ENCODE results near the gene APEX1. TPM values are rescaled to one million over a fixed set of nuclear protein-coding genes. Genes with fewer than 3 reads are reported as not detected.

APEX1 gene
- total and polyA plus RNA-seq, 2 of the 8 experiments (the other 6 are each of a cell fraction or from before 2014, with no cell fraction given) = 384 to 700 TPM

DNA sequence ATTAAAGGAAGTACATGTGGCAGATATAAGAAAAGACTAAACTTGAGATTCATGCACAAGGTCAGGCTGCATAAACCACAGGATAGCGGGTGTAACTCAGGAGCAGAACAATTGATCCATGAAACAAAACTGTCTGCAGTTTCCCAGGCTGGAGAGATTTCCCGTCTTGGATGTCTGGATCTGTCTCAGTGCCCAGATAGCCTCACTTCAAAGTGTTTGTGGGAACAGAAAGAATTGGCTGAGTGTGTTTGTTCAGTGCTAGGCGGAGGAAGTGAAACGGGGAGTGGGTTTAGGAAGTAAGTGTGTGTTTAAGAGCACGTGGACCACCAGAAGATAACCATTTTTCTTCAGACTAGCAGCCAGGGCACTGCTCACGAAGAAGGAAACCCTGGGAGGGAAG lies 48.9 kb downstream of the APEX1 start:
- POLR2A ChIA-PET (ENCODE audit: partially characterized antibody) = no interaction called here
- H3K4me2 ChIP-seq (ENCODE audit: insufficient read depth in 1 of 2, low read depth in 2 of 2, low read length in 2 of 2) = no peak overlapping the region
- H2AFZ ChIP-seq (ENCODE audit: low read length) = peak overlapping the region; percentile 58; the same call in 1 of the 2 replicates
- H4K91ac ChIP-seq (replicated peaks; ENCODE audit: insufficient read length, low read length) = no peak overlapping the region
- H4K8ac ChIP-seq (ENCODE audit: extremely low read depth, insufficient read depth, low read length) = no peak overlapping the region
- H3K27ac ChIP-seq (ENCODE audit: low read depth, low read length) = no peak overlapping the region
- H3K27me3 ChIP-seq (replicated peaks in 1 of 4; ENCODE audit: control insufficient read depth in 3 of 4, extremely low read depth in 1 of 4, insufficient read depth in 3 of 4, low read length in 3 of 4) = no peaks in the 10 kb centered on the region
- H3K4me1 ChIP-seq (replicated peaks in 1 of 4; ENCODE audit: control insufficient read depth in 3 of 4, insufficient read depth in 4 of 4, low read length in 3 of 4) = peaks cover 0 to 5% (median 2%) of the 10 kb centered on the region in 4 experiments; a peak in 4 of 7 replicates
- H3K4me3 ChIP-seq (ENCODE audit: extremely low read depth in 1 of 4, insufficient read depth in 2 of 4, low read depth in 3 of 4, low read length in 4 of 4) = no peak overlapping the region
- H3K9me3 ChIP-seq (ENCODE audit: insufficient read depth in 2 of 2, low read depth in 1 of 2, low read length in 1 of 2) = peaks cover 0 to 3% of the 10 kb centered on the region in 2 experiments; a peak in 3 of 4 replicates
- no peak overlapping the region for H2BK5ac ChIP-seq (ENCODE audit: low read depth, low read length)
- H3K14ac ChIP-seq (ENCODE audit: insufficient read length) = no peak overlapping the region
- H2BK20ac ChIP-seq (ENCODE audit: low read length) = no peak overlapping the region
- no peak overlapping the region for H4K5ac ChIP-seq (ENCODE audit: insufficient read length, low read depth, low read length)
- FAIRE-seq (no peak), DNase-seq (ENCODE audit: low read depth in 1 of 2, low spot score in 2 of 2) (no peak)
- no peaks in the 10 kb centered on the region; the same call in 1 of the 2 replicates for H3K23me2 ChIP-seq (ENCODE audit: low read depth, low read length)
- H3K23ac ChIP-seq (ENCODE audit: insufficient read length) = no peak overlapping the region
- H2AK5ac ChIP-seq (ENCODE audit: low read depth, low read length) = no peak overlapping the region
- 95% methylated on average over 6 of the region's 6 CpGs; no CpG with 5 or more reads in 1 of the 2 experiments for WGBS, 2 experiments (ENCODE audit: extremely low coverage in 1 of 2, insufficient coverage in 1 of 2, insufficient read length in 1 of 2, insufficient replicate concordance in 2 of 2, low coverage in 1 of 2, low lambda C conversion rate in 2 of 2, missing lambda C conversion rate in 1 of 2)
- CTCF ChIA-PET (ENCODE audit: partially characterized antibody) = no interaction called here
- H3K56ac ChIP-seq (replicated peaks; ENCODE audit: insufficient read length, low read depth, low read length) = no peak overlapping the region
- no peaks in the 10 kb centered on the region for H3K79me2 ChIP-seq (ENCODE audit: control insufficient read depth in 1 of 2, insufficient read depth in 2 of 2, low read length in 2 of 2)
- H3K9ac ChIP-seq (replicated peaks in 1 of 4; ENCODE audit: extremely low read depth in 1 of 4, low read depth in 3 of 4, low read length in 3 of 4) = no peak overlapping the region
- H2BK15ac ChIP-seq (ENCODE audit: low read length) = no peak overlapping the region
- no peak overlapping the region for H3K18ac ChIP-seq (ENCODE audit: extremely low read depth, low read length)
- H3K79me1 ChIP-seq (ENCODE audit: low read depth, low read length) = no peaks in the 10 kb centered on the region
- H2BK120ac ChIP-seq (replicated peaks; ENCODE audit: low read depth, low read length) = no peak overlapping the region
- H2BK12ac ChIP-seq (ENCODE audit: low read depth, low read length) = no peak overlapping the region
- no peak overlapping the region for H3K4ac ChIP-seq (replicated peaks; ENCODE audit: insufficient read length, low read depth, low read length)
- no peaks in the 10 kb centered on the region for H4K20me1 ChIP-seq (replicated peaks in 1 of 2; ENCODE audit: control insufficient read depth in 1 of 2, insufficient read depth in 2 of 2, low read length in 2 of 2)
- no peaks in the 10 kb centered on the region for H3K36me3 ChIP-seq (ENCODE audit: control insufficient read depth in 2 of 4, insufficient read depth in 4 of 4, low read length in 3 of 4)
- TF ChIP-seq CREB1 (IDR thresholded peaks at IDR 0.05) = no peak
- TF ChIP-seq, protein P1, sequence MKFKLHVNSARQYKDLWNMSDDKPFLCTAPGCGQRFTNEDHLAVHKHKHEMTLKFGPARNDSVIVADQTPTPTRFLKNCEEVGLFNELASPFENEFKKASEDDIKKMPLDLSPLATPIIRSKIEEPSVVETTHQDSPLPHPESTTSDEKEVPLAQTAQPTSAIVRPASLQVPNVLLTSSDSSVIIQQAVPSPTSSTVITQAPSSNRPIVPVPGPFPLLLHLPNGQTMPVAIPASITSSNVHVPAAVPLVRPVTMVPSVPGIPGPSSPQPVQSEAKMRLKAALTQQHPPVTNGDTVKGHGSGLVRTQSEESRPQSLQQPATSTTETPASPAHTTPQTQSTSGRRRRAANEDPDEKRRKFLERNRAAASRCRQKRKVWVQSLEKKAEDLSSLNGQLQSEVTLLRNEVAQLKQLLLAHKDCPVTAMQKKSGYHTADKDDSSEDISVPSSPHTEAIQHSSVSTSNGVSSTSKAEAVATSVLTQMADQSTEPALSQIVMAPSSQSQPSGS (IDR thresholded peaks at IDR 0.05; ENCODE audit: low read length) = no peak
- no peak for TF ChIP-seq GABPA (IDR thresholded peaks at IDR 0.05; ENCODE audit: borderline replicate concordance, insufficient read depth, low read length)
- TF ChIP-seq SP2 (IDR thresholded peaks at IDR 0.05; ENCODE audit: low read length) = no peak
- TF ChIP-seq, protein P2, sequence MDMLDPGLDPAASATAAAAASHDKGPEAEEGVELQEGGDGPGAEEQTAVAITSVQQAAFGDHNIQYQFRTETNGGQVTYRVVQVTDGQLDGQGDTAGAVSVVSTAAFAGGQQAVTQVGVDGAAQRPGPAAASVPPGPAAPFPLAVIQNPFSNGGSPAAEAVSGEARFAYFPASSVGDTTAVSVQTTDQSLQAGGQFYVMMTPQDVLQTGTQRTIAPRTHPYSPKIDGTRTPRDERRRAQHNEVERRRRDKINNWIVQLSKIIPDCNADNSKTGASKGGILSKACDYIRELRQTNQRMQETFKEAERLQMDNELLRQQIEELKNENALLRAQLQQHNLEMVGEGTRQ (IDR thresholded peaks at IDR 0.05; ENCODE audit: low read length) = no peak
- no peak for TF ChIP-seq BCL11A (IDR thresholded peaks at IDR 0.05; ENCODE audit: low read depth in 2 of 2, low read length in 2 of 2)
- no peak for TF ChIP-seq MAFK (IDR thresholded peaks at IDR 0.05; ENCODE audit: low read depth, low read length)
- TF ChIP-seq TEAD4 (IDR thresholded peaks at IDR 0.05; ENCODE audit: low read depth, low read length) = no peak
